Ovary (tissue), 3 donors: ENCODE data around the gene CRKL.

Source experiments
- CTCF ChIP-seq, 3 donors: fragments of 450-650 bp in 2 of 3; fragments of 200-600 bp in 1 of 3; IDR thresholded peaks; one replicate each; pipeline versions ENCODE4 v1.5.1 to v1.8.0; 2016 to 2022; ENCODE audit warnings: antibody characterized with exemption in 3 of 3, mild to moderate bottlenecking in 1 of 3
- EP300 ChIP-seq: sonication (generic); formaldehyde crosslinking; IDR thresholded peaks from one replicate; pipeline ENCODE4 v1.6.1; 2017; ENCODE audit warnings: antibody characterized with exemption
- POLR2A ChIP-seq: fragments of 450-650 bp; IDR thresholded peaks from one replicate; pipeline ENCODE4 v1.6.1; 2017; ENCODE audit warnings: antibody characterized with exemption, mild to moderate bottlenecking, moderate library complexity
- donor health status: DM: no; HTN: no; CAD: no.

- TF ChIP-seq CTCF (IDR thresholded peaks at IDR 0.05) (no peak), POLR2A (no peak), EP300 (no peak)
These were observed 14.1 kb upstream of the CRKL start for GRCh38 chr22:20903093-20903492.
